ENCODE data around the gene FNDC8.

GRCh38 chr17:35152421-35153140, 31.2 kb downstream of the FNDC8 start:
- TF ChIP-seq POLR2A (IDR thresholded peaks at IDR 0.05), result no peak
- TF ChIP-seq, protein P1, sequence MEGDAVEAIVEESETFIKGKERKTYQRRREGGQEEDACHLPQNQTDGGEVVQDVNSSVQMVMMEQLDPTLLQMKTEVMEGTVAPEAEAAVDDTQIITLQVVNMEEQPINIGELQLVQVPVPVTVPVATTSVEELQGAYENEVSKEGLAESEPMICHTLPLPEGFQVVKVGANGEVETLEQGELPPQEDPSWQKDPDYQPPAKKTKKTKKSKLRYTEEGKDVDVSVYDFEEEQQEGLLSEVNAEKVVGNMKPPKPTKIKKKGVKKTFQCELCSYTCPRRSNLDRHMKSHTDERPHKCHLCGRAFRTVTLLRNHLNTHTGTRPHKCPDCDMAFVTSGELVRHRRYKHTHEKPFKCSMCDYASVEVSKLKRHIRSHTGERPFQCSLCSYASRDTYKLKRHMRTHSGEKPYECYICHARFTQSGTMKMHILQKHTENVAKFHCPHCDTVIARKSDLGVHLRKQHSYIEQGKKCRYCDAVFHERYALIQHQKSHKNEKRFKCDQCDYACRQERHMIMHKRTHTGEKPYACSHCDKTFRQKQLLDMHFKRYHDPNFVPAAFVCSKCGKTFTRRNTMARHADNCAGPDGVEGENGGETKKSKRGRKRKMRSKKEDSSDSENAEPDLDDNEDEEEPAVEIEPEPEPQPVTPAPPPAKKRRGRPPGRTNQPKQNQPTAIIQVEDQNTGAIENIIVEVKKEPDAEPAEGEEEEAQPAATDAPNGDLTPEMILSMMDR (IDR thresholded peaks at IDR 0.05), result no peak

Measured in Peyer's patch (tissue), 4 donors.